Stimulated activated CD4-positive, alpha-beta T cell treated with anti-CD3 and anti-CD28 coated beads, Interleukin-4, amount 100 ng/mL, for 24 hours (primary cell): ENCODE data around the gene FALEC.
"Not testable (repeated sequence)": the region's sequence is repeated elsewhere in the genome, so short reads cannot be mapped to it uniquely, and the experiment has no call there.

ENCODE experiments used
- DNase-seq: peaks from one replicate; pipeline ENCODE4 v3.0.0-alpha.2; 2020

The FALEC gene

GRCh38 chr1:150560576-150561253, 45.2 kb downstream of the FALEC start:
- DNase-seq: peak; percentile 89

DNA sequence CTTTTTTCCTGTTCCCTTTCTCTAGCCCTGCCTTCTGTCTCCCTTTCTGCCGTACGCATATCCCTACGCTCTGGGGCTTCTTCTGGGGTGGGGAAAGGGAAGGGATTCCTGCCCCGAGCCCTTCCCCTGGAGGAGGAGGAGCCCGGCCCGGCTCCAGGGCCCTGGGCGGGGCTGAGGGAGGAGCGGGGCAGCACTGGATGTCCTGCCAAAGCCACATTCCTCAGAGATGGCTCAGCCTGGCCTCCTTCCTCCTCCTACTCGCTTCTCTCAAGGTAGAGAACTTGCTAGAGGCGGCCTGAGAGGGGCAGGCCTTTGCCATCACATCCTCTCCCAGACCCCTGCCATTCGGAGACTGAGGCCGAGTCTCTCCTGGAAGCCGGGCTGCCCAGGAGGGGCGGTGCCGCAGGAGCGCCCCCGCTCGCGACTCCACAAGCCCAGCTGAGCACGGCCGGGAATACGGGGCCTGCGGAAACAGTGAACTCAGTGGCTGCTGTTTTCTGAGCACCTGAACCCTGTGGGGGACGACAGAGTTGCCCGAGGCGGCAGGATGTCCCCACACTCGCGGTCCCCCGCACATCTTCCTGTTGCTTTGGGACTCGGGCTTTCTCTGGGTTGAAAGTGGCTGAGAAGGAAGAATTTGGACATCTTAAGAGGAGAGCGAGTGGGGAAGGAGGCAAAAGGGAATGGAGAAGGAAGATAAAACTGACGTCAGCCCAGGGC, 45.9 kb downstream of the FALEC start:
- DNase-seq: peak; percentile 64

DNA sequence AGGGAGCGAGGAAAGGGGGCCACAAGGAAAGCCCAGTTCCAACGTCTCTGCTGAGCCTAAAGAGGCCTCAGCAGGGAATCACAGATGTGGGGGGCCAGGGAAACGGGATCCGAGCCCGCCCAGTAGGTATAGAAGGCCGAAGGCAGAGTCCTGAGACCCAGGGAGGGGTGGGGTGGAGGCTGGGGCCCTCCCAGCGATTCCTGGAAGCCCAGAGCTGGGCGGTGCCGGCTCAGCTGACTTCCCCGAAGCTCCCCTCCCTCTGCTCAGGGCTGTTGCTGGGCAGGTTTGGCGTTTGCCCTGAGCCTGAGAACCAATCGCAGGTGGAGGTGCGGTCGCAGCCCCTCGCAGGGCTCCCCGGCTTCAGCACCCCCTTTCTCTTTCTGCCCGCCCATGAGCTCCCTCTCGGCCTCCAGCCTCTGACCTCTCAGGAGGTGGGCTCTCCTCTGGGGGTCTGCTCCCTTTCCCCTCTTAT, 46.5 kb downstream of the FALEC start:
- peak; percentile 89 for DNase-seq

- peak; percentile 81 for DNase-seq
These were observed 47.1 kb downstream of the FALEC start for GRCh38 chr1:150562446-150563339.

DNA sequence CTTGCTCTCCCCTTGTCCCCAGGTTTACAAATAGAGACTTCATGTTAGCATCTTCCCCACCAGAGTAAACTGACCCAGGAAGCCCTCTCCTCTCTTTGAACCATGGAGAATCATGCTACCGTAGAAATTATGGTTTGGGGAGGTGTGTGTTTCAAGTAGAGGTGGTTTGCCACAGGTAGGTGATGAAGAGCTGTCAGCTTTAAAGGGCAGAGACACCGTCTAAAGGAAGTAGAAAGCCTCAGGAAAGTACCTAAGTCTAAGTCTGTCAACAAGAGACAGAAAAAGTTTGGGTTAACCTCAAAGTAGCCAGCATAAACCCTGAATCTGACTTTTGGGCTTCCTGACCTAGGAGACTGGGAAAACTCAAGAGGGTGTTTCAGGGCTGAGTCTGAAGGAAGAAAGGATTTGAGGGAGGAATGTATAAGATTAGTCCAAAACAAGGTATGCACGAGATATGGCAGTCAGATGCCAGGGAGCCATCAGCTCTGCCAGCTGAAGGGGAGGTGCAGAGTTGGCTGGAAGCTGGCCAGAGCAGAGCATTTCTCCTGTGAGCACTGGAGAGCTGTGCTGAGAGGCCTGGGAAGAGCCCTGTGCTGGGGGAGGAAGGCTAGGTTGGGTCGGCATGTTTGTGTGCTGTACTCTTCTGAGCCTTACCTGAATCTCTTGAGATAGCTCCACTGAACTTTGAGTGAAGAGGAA, 47.9 kb downstream of the FALEC start:
- peak; percentile 49 for DNase-seq

- DNase-seq: no peak
These were observed 48.8 kb downstream of the FALEC start for GRCh38 chr1:150564051-150564991.

DNA sequence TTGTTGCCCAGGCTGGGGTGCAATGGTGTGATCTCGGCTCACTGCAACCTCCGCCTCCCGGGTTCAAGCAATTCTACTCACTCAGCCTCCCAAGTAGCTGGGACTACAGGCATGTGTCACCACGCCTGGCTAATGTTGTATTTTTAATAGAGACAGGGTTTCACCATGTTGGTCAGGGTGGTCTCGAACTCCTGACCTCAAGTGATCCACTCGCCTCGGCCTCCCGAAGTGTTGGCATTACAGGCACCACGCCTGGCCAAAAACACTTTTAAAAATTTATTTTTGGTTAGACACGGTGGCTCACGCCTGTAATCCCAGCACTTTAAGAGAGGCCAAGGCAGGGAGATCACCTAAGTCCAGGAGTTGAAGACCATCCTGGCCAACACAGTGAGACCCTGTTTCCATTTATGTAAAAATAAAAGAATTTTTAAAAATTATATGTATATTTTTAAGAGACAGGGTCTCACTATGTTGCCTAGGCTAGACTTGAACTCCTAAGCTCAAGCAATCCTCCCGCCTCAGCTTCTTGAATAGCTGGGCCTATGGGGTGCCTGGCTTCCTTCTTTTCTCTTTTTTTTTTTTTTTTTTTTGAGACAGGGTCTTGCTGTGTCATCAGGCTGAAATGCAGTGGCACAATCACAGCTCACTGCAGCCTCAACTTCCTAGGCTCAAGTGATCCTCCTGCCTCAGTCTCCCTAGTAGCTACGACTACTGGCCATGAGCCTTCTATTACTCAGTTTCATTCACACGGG, 49.9 kb downstream of the FALEC start:
- not testable (repeated sequence) for DNase-seq

DNA sequence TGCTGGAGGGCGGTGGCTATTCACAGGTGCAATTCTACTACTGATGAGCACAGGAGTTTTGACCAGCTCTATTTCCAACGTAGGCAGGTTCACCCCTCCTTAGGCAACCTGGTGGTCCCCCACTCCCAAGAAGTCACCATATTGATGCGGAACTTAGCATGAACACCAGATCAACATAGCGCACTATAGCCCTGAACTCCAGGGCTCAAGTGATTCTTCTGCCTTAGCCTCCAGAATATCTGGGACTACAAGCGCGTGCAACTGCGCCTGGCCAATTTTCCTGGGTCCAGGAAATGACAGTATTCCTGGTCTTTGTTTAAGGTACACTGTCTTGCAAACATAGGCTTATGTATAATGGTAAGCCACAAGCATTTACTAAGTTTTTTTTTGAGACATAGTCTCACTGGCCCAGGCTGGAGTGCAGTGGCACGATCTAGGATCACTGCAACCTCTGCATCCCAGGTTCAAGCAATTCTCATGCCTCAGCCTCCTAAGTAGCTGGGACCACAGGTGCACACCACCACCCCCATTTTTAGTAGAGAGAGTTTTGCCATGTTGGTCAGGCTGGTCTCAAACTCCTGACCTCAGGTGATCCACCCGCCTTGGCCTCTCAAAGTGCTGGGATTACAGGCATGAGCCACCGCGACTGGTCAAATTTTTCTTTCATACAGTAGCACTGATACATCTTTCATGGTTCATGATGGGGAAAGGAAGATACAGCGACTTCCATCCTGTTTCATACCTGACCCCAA, 51.2 kb downstream of the FALEC start:
- no peak for DNase-seq

- DNase-seq: peak; percentile 74
These were observed 51.8 kb downstream of the FALEC start for GRCh38 chr1:150567341-150567716.

DNA sequence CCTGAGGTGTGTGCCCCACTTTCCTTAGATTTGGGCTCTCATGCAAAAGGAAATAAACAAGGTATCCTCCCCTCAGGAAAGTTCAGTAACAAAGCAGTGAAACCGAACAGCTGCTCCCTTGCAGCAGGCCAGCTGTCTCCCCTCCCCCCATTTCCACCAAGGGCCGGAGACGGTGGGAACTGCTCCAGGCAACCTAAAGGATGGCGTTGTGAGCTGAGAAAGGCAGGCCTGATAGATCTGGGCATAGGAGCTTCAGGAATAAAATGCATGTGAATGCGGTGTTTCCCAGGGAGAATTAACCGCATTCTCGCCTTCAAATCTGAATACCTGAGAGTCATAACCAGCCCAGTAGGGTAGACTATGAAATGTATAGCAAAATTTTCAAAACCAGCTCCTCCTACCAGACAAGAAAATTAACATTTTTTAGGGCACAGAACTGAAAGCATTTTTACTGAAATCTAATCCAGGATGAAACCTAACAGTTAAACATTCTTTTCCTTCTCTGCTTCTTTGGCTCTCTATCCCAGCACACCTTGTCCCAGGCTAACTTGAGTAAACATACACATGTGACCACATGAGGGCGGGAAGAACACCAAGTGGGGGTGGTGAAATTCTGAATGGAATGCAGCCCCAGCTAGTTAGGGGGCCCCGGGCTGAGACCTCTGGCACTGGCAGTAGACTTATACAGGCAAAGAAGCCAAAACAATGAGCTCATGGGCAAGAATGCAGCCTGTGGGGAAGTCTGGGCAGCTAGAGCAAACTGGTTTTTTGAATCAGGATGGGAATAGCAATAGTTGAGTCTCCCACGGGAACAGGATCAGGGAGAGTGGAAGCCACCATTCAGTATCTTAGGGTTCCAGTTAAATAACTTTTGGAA, 52.4 kb downstream of the FALEC start:
- peak; percentile 60 for DNase-seq

DNA sequence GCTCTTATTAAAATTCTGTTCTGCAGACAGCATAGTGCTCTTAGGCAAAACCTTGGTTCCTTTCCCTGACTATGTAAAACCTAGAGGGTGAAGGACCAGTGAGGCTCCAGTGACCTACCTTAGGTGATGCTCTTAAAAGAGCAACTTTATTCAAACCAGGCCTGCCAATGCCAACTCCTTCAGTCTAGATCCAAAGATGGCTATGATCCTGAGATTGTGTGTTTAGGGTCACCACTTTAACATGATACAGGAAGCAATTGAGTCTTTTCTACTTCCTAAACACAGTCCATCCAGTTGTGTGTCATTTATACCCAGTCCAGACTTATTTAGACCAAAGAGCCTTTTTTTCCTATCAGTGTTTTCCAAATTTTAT, 53.0 kb downstream of the FALEC start:
- no peak for DNase-seq

DNA sequence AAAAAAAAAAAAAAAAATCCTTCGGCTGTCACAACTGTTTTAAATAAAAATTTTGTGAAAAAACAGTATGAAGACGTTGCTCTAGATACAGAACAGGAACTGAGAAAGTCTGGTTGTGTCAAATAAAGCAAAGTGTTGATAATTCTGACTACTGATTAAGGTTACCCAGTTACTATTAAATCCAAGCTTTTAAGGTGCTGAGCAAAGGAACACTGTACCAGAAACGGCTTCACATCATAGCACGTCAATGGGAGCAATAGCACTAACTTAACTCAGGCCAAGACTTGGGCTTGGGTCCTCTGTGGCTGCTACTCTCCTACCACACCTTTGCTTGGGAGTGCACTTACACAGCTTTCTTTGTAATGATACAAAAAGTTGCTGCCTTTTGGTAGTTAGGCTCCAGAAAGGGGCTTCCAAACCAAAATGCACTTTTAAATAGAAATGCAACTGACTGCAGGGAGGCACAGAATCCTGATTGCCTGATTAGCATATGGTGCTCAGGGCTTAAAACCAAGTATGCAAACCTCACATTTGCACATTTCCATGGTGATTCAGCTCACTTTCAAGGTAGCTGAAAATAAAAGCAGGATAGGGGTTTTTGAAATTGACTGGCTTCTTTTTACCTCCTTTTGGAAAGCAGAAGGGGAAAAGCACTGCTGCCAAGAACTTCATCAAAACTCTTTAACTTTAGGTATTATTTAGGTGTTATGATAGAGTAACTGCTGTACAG, 57.5 kb downstream of the FALEC start:
- DNase-seq: no peak

- DNase-seq: not testable (repeated sequence)
These were observed 58.1 kb downstream of the FALEC start for GRCh38 chr1:150573648-150574071.

GRCh38 chr1:150574260-150575071, 58.9 kb downstream of the FALEC start:
- no peak for DNase-seq

DNA sequence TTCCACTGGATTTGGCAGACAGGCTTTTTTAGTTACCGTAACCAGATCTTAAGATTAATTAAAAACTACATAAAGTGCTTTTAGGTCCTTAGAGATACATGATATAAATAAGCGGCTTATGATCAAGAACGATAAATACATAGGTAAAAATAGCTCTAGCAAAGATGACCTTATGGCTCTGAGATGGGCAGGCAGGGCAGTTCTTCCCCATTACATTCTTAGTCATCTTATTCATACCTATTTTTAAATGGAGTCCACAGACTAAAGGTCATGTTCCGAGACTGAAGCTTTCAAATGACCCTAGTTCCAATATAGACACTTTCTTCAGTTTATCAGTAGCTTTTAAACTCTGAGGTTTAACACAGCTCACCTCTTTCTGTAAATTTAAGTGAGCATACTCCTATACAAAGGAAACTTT, 59.5 kb downstream of the FALEC start:
- DNase-seq: no peak

DNA sequence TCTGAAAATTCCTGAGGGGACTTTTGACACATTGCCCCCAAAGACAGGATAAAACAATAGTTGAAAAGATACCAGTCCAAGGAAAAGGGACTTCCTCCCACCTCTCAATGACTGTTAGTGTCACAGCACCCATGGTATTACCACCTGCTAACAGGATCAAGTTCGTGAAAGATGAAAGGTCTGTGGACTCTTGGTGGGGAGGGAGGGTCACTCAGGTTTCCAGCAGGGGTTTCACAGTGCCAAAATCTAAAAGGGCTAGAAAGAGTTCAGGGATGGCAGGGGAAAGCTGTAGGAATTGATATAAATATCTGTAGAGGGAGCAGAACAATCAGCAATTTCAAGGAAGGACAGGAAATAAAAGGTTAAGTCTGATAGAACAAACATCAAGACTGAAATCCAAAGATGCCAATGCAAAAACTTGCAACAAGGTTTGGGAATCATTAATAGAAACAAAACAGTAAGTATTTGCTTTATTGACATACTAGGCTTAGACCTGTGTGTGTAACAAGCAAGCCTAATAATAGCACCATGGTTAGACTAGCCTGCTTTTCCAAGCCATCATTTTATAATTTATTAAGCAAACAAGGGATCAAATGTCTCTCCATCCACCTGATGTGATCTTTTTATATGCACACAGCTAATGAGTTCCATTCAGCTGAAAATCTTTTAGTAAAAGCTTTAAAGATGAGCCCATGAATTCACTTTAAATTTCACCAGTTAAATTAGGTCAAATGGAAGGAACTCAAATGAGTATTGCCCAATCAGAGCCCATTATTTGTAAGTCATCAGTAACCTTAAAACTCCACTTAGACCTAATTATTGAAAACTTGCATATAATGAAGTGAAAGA, 60.2 kb downstream of the FALEC start:
- no peak for DNase-seq

DNA sequence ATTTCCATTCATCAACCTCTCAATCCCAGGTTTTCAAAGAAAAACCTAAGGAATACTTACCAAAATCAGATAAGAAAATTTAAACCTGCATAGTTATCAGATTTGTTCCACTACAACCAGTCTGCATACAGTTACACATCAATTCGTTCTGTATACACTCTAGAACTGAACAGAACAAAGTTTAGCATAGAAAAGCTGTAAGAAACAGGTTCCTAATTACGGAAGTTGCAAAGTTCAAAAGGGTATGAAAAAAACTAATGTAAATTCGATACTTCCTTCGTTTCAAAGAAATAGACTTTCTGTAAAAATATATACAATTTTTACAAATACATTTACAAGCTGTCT, 60.8 kb downstream of the FALEC start:
- no peak for DNase-seq
